ENCODE results near the gene COX6A2. TPM values are rescaled to one million over a fixed set of nuclear protein-coding genes. Genes with fewer than 3 reads are reported as not detected.

COX6A2 gene
- total RNA-seq, 1 experiment from 2014 or later: not detected

DNA sequence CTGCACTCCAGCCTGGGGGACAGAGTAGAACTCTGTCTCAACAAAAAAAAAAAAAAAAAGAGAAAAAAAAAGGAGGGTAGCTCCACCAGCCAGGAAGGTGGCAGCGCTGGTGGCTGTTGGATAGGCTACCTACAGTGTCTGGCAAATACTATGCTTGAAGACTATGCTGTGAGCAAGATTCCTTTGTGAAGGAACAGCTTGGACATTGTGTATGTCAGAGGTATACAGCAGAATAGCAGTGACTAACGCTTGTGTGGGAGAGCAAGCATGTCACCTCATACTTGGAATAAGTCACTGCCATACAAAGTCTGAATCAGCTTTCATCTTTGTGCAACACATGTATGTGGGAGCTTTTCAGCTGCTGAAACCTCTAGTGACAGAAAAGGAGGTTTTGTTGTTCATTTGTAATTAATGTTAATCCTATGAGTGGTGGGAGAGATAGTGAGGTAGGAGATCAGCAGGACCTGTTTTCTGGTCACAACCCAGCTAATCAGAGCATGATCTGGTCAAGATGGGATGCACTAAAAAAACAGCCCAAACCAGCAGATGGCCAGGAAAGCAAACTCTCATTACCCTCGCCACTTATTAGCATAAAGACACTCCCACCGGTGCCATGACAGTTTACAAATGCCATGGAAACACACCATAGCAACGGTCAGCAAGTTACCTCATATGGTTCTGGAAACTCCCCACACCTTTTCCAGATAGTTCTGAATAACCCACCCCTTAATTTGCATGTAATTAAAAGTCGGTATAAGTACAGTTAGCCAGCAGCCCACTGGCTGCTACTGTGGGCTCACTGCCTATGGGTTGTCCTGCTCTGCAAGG is 41.8 kb downstream of the COX6A2 start:
- Histone ChIP-seq H3K4me2 (peak overlapping the region; percentile 54), H3K27ac (peak overlapping the region; percentile 69)
- CTCF ChIA-PET: interaction anchor here (0.6 to 1.3 kb wide), 8 partner anchors 17 to 487 kb away, joined by 3 to 16 read pairs (median 5); partner anchors contain the start of genes ZNF267 and ZNF843

DNA sequence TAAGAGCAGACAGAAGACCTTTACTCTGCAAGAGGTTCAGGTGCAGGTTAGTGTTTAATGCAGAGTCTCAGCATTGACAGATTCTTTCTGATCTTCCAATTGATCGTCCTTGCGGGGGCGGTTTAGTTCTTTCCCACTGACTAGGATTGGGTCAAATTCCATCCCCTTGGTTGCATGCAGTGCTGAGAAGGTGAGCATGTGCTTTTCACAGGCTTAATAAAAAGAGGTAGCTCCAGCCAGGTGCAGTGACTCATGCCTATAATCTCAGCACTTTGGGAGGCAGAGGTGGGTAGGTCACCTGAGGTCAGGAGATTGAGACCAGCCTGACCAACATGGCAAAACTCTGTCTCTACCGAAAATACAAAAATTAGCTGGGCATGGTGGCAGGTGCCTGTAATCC is 42.5 kb downstream of the COX6A2 start:
- H2AFZ ChIP-seq: no peak overlapping the region
- no peaks in the 10 kb centered on the region for H3K79me2 ChIP-seq (ENCODE audit: low read depth)
- peaks cover 22% of the 10 kb centered on the region for H3F3A ChIP-seq (ENCODE audit: insufficient read depth, low read depth)
- H3K4me3 ChIP-seq: no peak overlapping the region
- H3K36me3 ChIP-seq (ENCODE audit: low read depth): no peaks in the 10 kb centered on the region
- H3K27ac ChIP-seq: peak overlapping the region; percentile 69
- H3K4me2 ChIP-seq: peak overlapping the region; percentile 54
- intact Hi-C loops (cut with micrococcal nuclease; ENCODE audit: unreplicated experiment): loop anchor here (5.0 to 10.0 kb wide), 4 partner anchors 67 to 398 kb away; partner anchors contain the start of genes HSD3B7, PYCARD and VKORC1
- ChIA-PET POLR2A (ENCODE audit: unreplicated experiment) (interaction anchor here (0.5 to 0.6 kb wide), 4 partner anchors 67 to 451 kb away, joined by 3 to 4 read pairs (median 3); no protein-coding TSS in a partner anchor), CTCF (interaction anchor here (0.7 to 1.3 kb wide), 5 partner anchors 17 to 488 kb away, joined by 3 to 16 read pairs (median 5); partner anchors contain the start of genes ZNF267 and ZNF843)
- H3K9me3 ChIP-seq (ENCODE audit: insufficient read depth, low read depth): no peaks in the 10 kb centered on the region
- BruUV-seq (replicated peaks): no TSS peak
- no peaks in the 10 kb centered on the region for H4K20me1 ChIP-seq (ENCODE audit: insufficient read depth)
- DNase-seq: peak; percentile 54 to 88
- TF ChIP-seq EZH2 (IDR thresholded peaks at IDR 0.05; ENCODE audit: low read depth): no peak
- TF ChIP-seq, protein P1, sequence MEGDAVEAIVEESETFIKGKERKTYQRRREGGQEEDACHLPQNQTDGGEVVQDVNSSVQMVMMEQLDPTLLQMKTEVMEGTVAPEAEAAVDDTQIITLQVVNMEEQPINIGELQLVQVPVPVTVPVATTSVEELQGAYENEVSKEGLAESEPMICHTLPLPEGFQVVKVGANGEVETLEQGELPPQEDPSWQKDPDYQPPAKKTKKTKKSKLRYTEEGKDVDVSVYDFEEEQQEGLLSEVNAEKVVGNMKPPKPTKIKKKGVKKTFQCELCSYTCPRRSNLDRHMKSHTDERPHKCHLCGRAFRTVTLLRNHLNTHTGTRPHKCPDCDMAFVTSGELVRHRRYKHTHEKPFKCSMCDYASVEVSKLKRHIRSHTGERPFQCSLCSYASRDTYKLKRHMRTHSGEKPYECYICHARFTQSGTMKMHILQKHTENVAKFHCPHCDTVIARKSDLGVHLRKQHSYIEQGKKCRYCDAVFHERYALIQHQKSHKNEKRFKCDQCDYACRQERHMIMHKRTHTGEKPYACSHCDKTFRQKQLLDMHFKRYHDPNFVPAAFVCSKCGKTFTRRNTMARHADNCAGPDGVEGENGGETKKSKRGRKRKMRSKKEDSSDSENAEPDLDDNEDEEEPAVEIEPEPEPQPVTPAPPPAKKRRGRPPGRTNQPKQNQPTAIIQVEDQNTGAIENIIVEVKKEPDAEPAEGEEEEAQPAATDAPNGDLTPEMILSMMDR (conservative IDR thresholded peaks at IDR 0.05): no peak
- no peaks in the 10 kb centered on the region for H3K9me2 ChIP-seq (ENCODE audit: insufficient read depth)
- H3K4me1 ChIP-seq (replicated peaks; ENCODE audit: insufficient read depth): peaks cover 29% of the 10 kb centered on the region
- H3K27me3 ChIP-seq (ENCODE audit: insufficient read depth, low read depth): no peaks in the 10 kb centered on the region

More for the DNA sequence above, 41.8 kb downstream of the COX6A2 start:
- BruUV-seq (replicated peaks): no TSS peak
- Histone ChIP-seq H3K9me2 (ENCODE audit: insufficient read depth) (no peaks in the 10 kb centered on the region), H3K36me3 (ENCODE audit: low read depth) (no peaks in the 10 kb centered on the region), H2AFZ (no peak overlapping the region; the same call in 1 of the 2 replicates), H3K79me2 (ENCODE audit: low read depth) (no peaks in the 10 kb centered on the region), H3F3A (ENCODE audit: insufficient read depth, low read depth) (peaks cover 22% of the 10 kb centered on the region), H4K20me1 (ENCODE audit: insufficient read depth) (no peaks in the 10 kb centered on the region), H3K4me1 (replicated peaks; ENCODE audit: insufficient read depth) (peaks cover 29% of the 10 kb centered on the region), H3K4me3 (no peak overlapping the region), H3K27me3 (ENCODE audit: insufficient read depth, low read depth) (no peaks in the 10 kb centered on the region), H3K9me3 (ENCODE audit: insufficient read depth, low read depth) (no peaks in the 10 kb centered on the region)
- POLR2A ChIA-PET (ENCODE audit: unreplicated experiment): interaction anchor here (0.5 to 0.7 kb wide), 11 partner anchors 11 to 687 kb away, joined by 3 to 29 read pairs (median 4); partner anchors contain the start of gene SRCAP
- peak; percentile 65 to 92 for DNase-seq
- intact Hi-C loops (cut with micrococcal nuclease; ENCODE audit: unreplicated experiment): loop anchor here (5.0 to 10.0 kb wide), 4 partner anchors 66 to 399 kb away; partner anchors contain the start of genes HSD3B7, PYCARD and VKORC1
- TF ChIP-seq, protein P1 (conservative IDR thresholded peaks at IDR 0.05): no peak
- TF ChIP-seq EZH2 (IDR thresholded peaks at IDR 0.05; ENCODE audit: low read depth): no peak

DNA sequence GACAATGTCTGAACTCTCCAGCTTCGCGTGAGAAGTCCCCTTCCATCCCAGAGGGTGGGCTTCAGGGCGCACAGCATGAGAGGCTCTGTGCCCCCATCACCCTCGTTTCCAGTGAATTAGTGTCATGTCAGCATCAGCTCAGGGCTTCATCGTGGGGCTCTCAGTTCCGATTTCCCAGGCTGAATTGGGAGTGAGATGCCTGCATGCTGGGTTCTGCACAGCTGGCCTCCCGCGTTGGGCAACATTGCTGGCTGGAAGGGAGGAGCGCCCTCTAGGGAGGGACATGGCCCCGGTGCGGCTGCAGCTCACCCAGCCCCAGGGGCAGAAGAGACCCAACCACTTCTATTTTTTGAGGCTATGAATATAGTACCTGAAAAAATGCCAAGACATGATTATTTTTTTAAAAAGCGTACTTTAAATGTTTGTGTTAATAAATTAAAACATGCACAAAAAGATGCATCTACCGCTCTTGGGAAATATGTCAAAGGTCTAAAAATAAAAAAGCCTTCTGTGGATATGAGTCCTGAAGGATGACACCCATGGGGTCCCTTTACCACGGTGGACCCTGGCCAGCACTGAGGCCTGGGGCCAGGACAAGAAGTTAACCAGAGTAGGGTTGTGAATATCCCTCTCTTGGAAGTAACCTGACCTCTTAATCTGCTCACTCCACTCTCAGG is 45.5 kb downstream of the COX6A2 start:
- H3K79me2 ChIP-seq (ENCODE audit: low read depth): no peaks in the 10 kb centered on the region
- TF ChIP-seq, protein P1 (conservative IDR thresholded peaks at IDR 0.05): peak; percentile 86
- no peak for TF ChIP-seq EZH2 (IDR thresholded peaks at IDR 0.05; ENCODE audit: low read depth)
- no peaks in the 10 kb centered on the region for H3K9me3 ChIP-seq (ENCODE audit: insufficient read depth, low read depth)
- no peaks in the 10 kb centered on the region for H3K36me3 ChIP-seq (ENCODE audit: low read depth)
- no peak overlapping the region for H2AFZ ChIP-seq
- peak in 1 of 2 experiments; percentile 77 for DNase-seq
- no peaks in the 10 kb centered on the region for H3K27me3 ChIP-seq (ENCODE audit: insufficient read depth, low read depth)
- H3K9me2 ChIP-seq (ENCODE audit: insufficient read depth): no peaks in the 10 kb centered on the region
- intact Hi-C loops (cut with micrococcal nuclease; ENCODE audit: unreplicated experiment): loop anchor here (1.0 to 10.0 kb wide), 3 partner anchors 30 to 288 kb away; partner anchors contain the start of gene VKORC1
- no peak overlapping the region for H3K27ac ChIP-seq
- H3K4me3 ChIP-seq: no peak overlapping the region
- H3F3A ChIP-seq (ENCODE audit: insufficient read depth, low read depth): peaks cover 22% of the 10 kb centered on the region
- ChIA-PET CTCF (interaction anchor here (0.6 to 1.5 kb wide), 4 partner anchors 10 to 329 kb away, joined by 3 to 5 read pairs (median 4); no protein-coding TSS in a partner anchor), POLR2A (ENCODE audit: unreplicated experiment) (no interaction called here)
- no peak overlapping the region for H3K4me2 ChIP-seq
- BruUV-seq (replicated peaks): no TSS peak
- no peaks in the 10 kb centered on the region for H4K20me1 ChIP-seq (ENCODE audit: insufficient read depth)
- H3K4me1 ChIP-seq (replicated peaks; ENCODE audit: insufficient read depth): peaks cover 29% of the 10 kb centered on the region
